Right atrium auricular region (tissue), 2 donors: Measurements from ENCODE around the gene KIF18B. TPM values are rescaled to one million over a fixed set of nuclear protein-coding genes. Genes with fewer than 3 reads are reported as not detected.

Experiments
- DNase-seq: peaks from one replicate; pipeline ENCODE4 v3.0.0-alpha.2; 2019; ENCODE audit warnings: low spot score
- H3K27ac ChIP-seq, 2 donors: fragments of 200-600 bp; sonication (generic); 1 replicate in 1 of 2; 2 replicates in 1 of 2; pipeline ENCODE4 v1.5.1; 2016 to 2019
- H3K27me3 ChIP-seq, 2 donors: fragments of 200-600 bp; sonication (generic); one replicate each; pipeline versions ENCODE4 v1.5.1 to v1.6.0; 2017 to 2019
- H3K36me3 ChIP-seq: fragments of 200-600 bp; sonication (generic); one replicate; pipeline ENCODE4 v1.5.1; 2016
- H3K4me1 ChIP-seq, 2 donors: fragments of 200-600 bp; sonication (generic); one replicate each; pipeline versions ENCODE4 v1.5.1 to v1.6.0; 2017 to 2019
- H3K4me3 ChIP-seq, 2 donors: fragments of 200-600 bp; sonication (generic); 1 replicate in 1 of 2; 2 replicates in 1 of 2; pipeline ENCODE4 v1.5.1; 2017 to 2019; ENCODE audit warnings: mild to moderate bottlenecking in 1 of 2, moderate library complexity in 1 of 2
- H3K9me3 ChIP-seq, 2 donors: fragments of 200-600 bp; sonication (generic); one replicate each; pipeline ENCODE4 v1.5.1; 2019
- CTCF ChIP-seq, 2 donors: fragments of 200-600 bp; sonication (generic); IDR thresholded peaks; one replicate each; pipeline ENCODE4 v1.5.1; 2019; ENCODE audit warnings: antibody characterized with exemption in 2 of 2
- total RNA-seq, 2 donors: library from RNA; depleted of rRNA; stranded (reverse); fragments of >200 nt; gene quantifications; one replicate each; pipeline ENCODE4 v1.1.0, GENCODE V29; 2016

Gene KIF18B
- total RNA-seq, 2 donors from 2014 or later: 0.12 to 0.44 TPM

- Histone ChIP-seq H3K27ac (no peak overlapping the region), H3K9me3 (no peaks in the 10 kb centered on the region), H3K36me3 (no peaks in the 10 kb centered on the region), H3K4me1 (peaks cover 0 to 8% of the 10 kb centered on the region in 2 donors), H3K27me3 (no peaks in the 10 kb centered on the region), H3K4me3 (no peak overlapping the region)
- DNase-seq: no peak
- TF ChIP-seq CTCF (IDR thresholded peaks at IDR 0.05): no peak
Measured at GRCh38 chr17:44940317-44940716, 7.3 kb downstream of the KIF18B start.

GRCh38 chr17:44935116-44935515 is 12.5 kb downstream of the KIF18B start:
- peaks cover 0 to 13% of the 10 kb centered on the region in 2 donors for H3K4me1 ChIP-seq
- no peak overlapping the region for H3K4me3 ChIP-seq
- H3K36me3 ChIP-seq: no peaks in the 10 kb centered on the region
- H3K27me3 ChIP-seq: no peaks in the 10 kb centered on the region
- DNase-seq: no peak
- no peaks in the 10 kb centered on the region for H3K9me3 ChIP-seq
- TF ChIP-seq CTCF (IDR thresholded peaks at IDR 0.05): no peak
- H3K27ac ChIP-seq: no peak overlapping the region

GRCh38 chr17:44934745-44935105 is 12.8 kb downstream of the KIF18B start:
- no peak overlapping the region for H3K27ac ChIP-seq
- peaks cover 0 to 10% of the 10 kb centered on the region in 2 donors for H3K4me1 ChIP-seq
- no peaks in the 10 kb centered on the region for H3K36me3 ChIP-seq
- no peaks in the 10 kb centered on the region for H3K27me3 ChIP-seq
- H3K9me3 ChIP-seq: no peaks in the 10 kb centered on the region
- TF ChIP-seq CTCF (IDR thresholded peaks at IDR 0.05): no peak
- H3K4me3 ChIP-seq: no peak overlapping the region
- DNase-seq: no peak

GRCh38 chr17:44933824-44934744 is 13.5 kb downstream of the KIF18B start:
- no peaks in the 10 kb centered on the region for H3K36me3 ChIP-seq
- DNase-seq: no peak
- H3K4me3 ChIP-seq: no peak overlapping the region
- peaks cover 0 to 10% of the 10 kb centered on the region in 2 donors for H3K4me1 ChIP-seq
- no peaks in the 10 kb centered on the region for H3K27me3 ChIP-seq
- TF ChIP-seq CTCF (IDR thresholded peaks at IDR 0.05): no peak
- H3K9me3 ChIP-seq: no peaks in the 10 kb centered on the region
- H3K27ac ChIP-seq: no peak overlapping the region

GRCh38 chr17:44932787-44933097 is 14.8 kb downstream of the KIF18B start:
- H3K27me3 ChIP-seq: no peaks in the 10 kb centered on the region
- no peak overlapping the region for H3K27ac ChIP-seq
- no peak for DNase-seq
- H3K36me3 ChIP-seq: no peaks in the 10 kb centered on the region
- no peak for TF ChIP-seq CTCF (IDR thresholded peaks at IDR 0.05)
- peaks cover 0 to 10% of the 10 kb centered on the region in 2 donors for H3K4me1 ChIP-seq
- H3K9me3 ChIP-seq: no peaks in the 10 kb centered on the region
- no peak overlapping the region for H3K4me3 ChIP-seq
